Posterior cingulate gyrus (tissue), 11 donors: Measurements from ENCODE around the gene HCRT.
"Not testable (repeated sequence)": the region's sequence is repeated elsewhere in the genome, so short reads cannot be mapped to it uniquely, and the experiment has no call there.

Experiments
- DNase-seq, 10 donors: peaks; one replicate each; pipeline versions ENCODE4 v3.0.0 to v3.0.0-alpha.2; 2020 to 2021; ENCODE audit warnings: mixed read lengths in 3 of 10
- intact Hi-C: fragments of 100-400 bp; cut with DNase I; formaldehyde crosslinking; loops from one replicate; pipeline ENCODE4 v1.15.1; 2023

HCRT gene

GRCh38 chr17:42199416-42200011, 14.3 kb upstream of the HCRT start:
- intact Hi-C loops = loop anchor here (10.0 kb wide), 1 partner anchor 85 kb away; the partner anchor contains the start of gene STAT5A
- DNase-seq = no peak

GRCh38 chr17:42198897-42199296, 13.6 kb upstream of the HCRT start:
- DNase-seq = no peak

GRCh38 chr17:42197564-42198156, 12.4 kb upstream of the HCRT start:
- no peak for DNase-seq
- intact Hi-C loops = no loop called here

More at GRCh38 chr17:42198897-42199296, 13.6 kb upstream of the HCRT start:
- intact Hi-C loops = no loop called here

GRCh38 chr17:42193969-42194899, 9.0 kb upstream of the HCRT start, which contains the start of gene GHDC:
GHDC (minus strand) TSS chr17:42194494; CDS start chr17:42193581, 913 bp downstream.
- intact Hi-C loops = no loop called here

GRCh38 chr17:42193216-42193968, 8.1 kb upstream of the HCRT start:
- intact Hi-C loops = no loop called here
- peak in 2 of 10 donors; percentile 84 for DNase-seq

More at GRCh38 chr17:42193969-42194899, 9.0 kb upstream of the HCRT start, which contains the start of gene GHDC:
- peak; percentile 79 to 98 (median 86) for DNase-seq

GRCh38 chr17:42192189-42193126, 7.2 kb upstream of the HCRT start:
- intact Hi-C loops = no loop called here
- peak in 2 of 10 donors; percentile 64 to 83 for DNase-seq

GRCh38 chr17:42191275-42191608, 6.0 kb upstream of the HCRT start:
- peak in 2 of 10 donors; percentile 11 to 16 for DNase-seq
- intact Hi-C loops = no loop called here

- intact Hi-C loops = no loop called here
- DNase-seq = peak in 2 of 10 donors; percentile 23 to 66
Measured at GRCh38 chr17:42190491-42191274, 5.4 kb upstream of the HCRT start.

GRCh38 chr17:42189651-42189965, 4.4 kb upstream of the HCRT start:
- peak in 2 of 10 donors; percentile 35 to 70 for DNase-seq
- intact Hi-C loops = no loop called here

GRCh38 chr17:42188749-42189650, 3.7 kb upstream of the HCRT start:
- peak in 2 of 10 donors; percentile 55 to 77 for DNase-seq
- intact Hi-C loops = no loop called here

GRCh38 chr17:42187833-42188232, 2.6 kb upstream of the HCRT start:
- DNase-seq = peak in 1 of 10 donors; percentile 12
- intact Hi-C loops = no loop called here

- peak in 1 of 10 donors; percentile 1 for DNase-seq
- intact Hi-C loops = not testable (repeated sequence)
Measured at GRCh38 chr17:42186191-42186590, 939 bp upstream of the HCRT start.

GRCh38 chr17:42185621-42185930, 324 bp upstream of the HCRT start:
- intact Hi-C loops = no loop called here
- DNase-seq = peak in 1 of 10 donors; percentile 37

- intact Hi-C loops = loop anchor here (5.0 kb wide), 2 partner anchors 67 to 93 kb away; partner anchors contain the start of gene STAT5B
- peak; percentile 48 to 97 (median 70) for DNase-seq
Measured at GRCh38 chr17:42183741-42184711, 1.2 kb downstream of the HCRT start.

GRCh38 chr17:42182927-42183734, 2.1 kb downstream of the HCRT start:
- intact Hi-C loops = loop anchor here (5.0 kb wide), 2 partner anchors 66 to 94 kb away; partner anchors contain the start of gene STAT5B
- no peak for DNase-seq
